ENCODE measurements around the gene PRDM10.

GRCh38 chr11:130023204-130023603 is 20.6 kb upstream of the PRDM10 start:
- TF ChIP-seq CTCF (IDR thresholded peaks at IDR 0.05) (no peak), POLR2AphosphoS5 (IDR thresholded peaks at IDR 0.05) (no peak)
